Measurements from ENCODE around the gene HSPA9. TPM values are rescaled to one million over a fixed set of nuclear protein-coding genes. Genes with fewer than 3 reads are reported as not detected.

Gene HSPA9
- total RNA-seq, 1 experiment from 2014 or later = 1,057 TPM

- ChIA-PET CTCF (interaction anchor here (1.0 to 9.5 kb wide), 4 partner anchors 13 to 75 kb away, joined by 3 to 124 read pairs (median 3); no protein-coding TSS in a partner anchor), POLR2A (interaction anchor here (0.8 to 11.8 kb wide), 5 partner anchors 10 to 73 kb away, joined by 3 to 276 read pairs (median 6); partner anchors contain the start of gene EGR1)
- H3K27ac Mint-ChIP-seq (ENCODE audit: low read depth, unreplicated experiment) = peak overlapping the region; percentile 97
- H3K9me3 Mint-ChIP-seq (ENCODE audit: unreplicated experiment) = no peaks in the 10 kb centered on the region
- DNase-seq (ENCODE audit: unreplicated experiment) = no peak
- H3K36me3 Mint-ChIP-seq (ENCODE audit: insufficient read depth, unreplicated experiment) = peaks cover 59% of the 10 kb centered on the region
- H3K4me1 Mint-ChIP-seq (ENCODE audit: insufficient read depth, unreplicated experiment) = peaks cover 30% of the 10 kb centered on the region
- TF ChIP-seq CTCF (IDR thresholded peaks at IDR 0.05; ENCODE audit: unreplicated experiment) = no peak
- BruUV-seq (replicated peaks) = no TSS peak
- no peaks in the 10 kb centered on the region for H3K27me3 Mint-ChIP-seq (ENCODE audit: insufficient read depth, unreplicated experiment)
- H3K4me3 Mint-ChIP-seq (ENCODE audit: unreplicated experiment) = peak overlapping the region; percentile 79
- intact Hi-C loops (cut with micrococcal nuclease) = no loop called here
Measured at GRCh38 chr5:138538943-138539627, 36.1 kb downstream of the HSPA9 start.

GRCh38 chr5:138536665-138537315 lies 38.4 kb downstream of the HSPA9 start:
- no peaks in the 10 kb centered on the region for H3K27me3 Mint-ChIP-seq (ENCODE audit: insufficient read depth, unreplicated experiment)
- H3K9me3 Mint-ChIP-seq (ENCODE audit: unreplicated experiment) = no peaks in the 10 kb centered on the region
- H3K4me1 Mint-ChIP-seq (ENCODE audit: insufficient read depth, unreplicated experiment) = peaks cover 44% of the 10 kb centered on the region
- H3K27ac Mint-ChIP-seq (ENCODE audit: low read depth, unreplicated experiment) = peak overlapping the region; percentile 66
- peaks cover 72% of the 10 kb centered on the region for H3K36me3 Mint-ChIP-seq (ENCODE audit: insufficient read depth, unreplicated experiment)
- POLR2A ChIA-PET = interaction anchor here (0.7 to 11.8 kb wide), 7 partner anchors 8 to 72 kb away, joined by 3 to 256 read pairs (median 5); partner anchors contain the start of gene EGR1
- CTCF ChIA-PET = interaction anchor here (0.5 to 2.2 kb wide), 6 partner anchors 9 to 379 kb away, joined by 3 to 11 read pairs (median 3); no protein-coding TSS in a partner anchor
- intact Hi-C loops (cut with micrococcal nuclease) = no loop called here
- TF ChIP-seq CTCF (IDR thresholded peaks at IDR 0.05; ENCODE audit: unreplicated experiment) = peak; percentile 33
- no peak for DNase-seq (ENCODE audit: unreplicated experiment)
- H3K4me3 Mint-ChIP-seq (ENCODE audit: unreplicated experiment) = no peak overlapping the region
- BruUV-seq (replicated peaks) = no TSS peak

GRCh38 chr5:138536215-138536614 lies 39.0 kb downstream of the HSPA9 start:
- H3K4me1 Mint-ChIP-seq (ENCODE audit: insufficient read depth, unreplicated experiment) = peaks cover 48% of the 10 kb centered on the region
- peak overlapping the region; percentile 66 for H3K27ac Mint-ChIP-seq (ENCODE audit: low read depth, unreplicated experiment)
- DNase-seq (ENCODE audit: unreplicated experiment) = no peak
- POLR2A ChIA-PET = interaction anchor here (0.6 to 11.8 kb wide), 10 partner anchors 8 to 716 kb away, joined by 3 to 256 read pairs (median 4); partner anchors contain the start of gene EGR1
- no peaks in the 10 kb centered on the region for H3K27me3 Mint-ChIP-seq (ENCODE audit: insufficient read depth, unreplicated experiment)
- no peak for TF ChIP-seq CTCF (IDR thresholded peaks at IDR 0.05; ENCODE audit: unreplicated experiment)
- no peaks in the 10 kb centered on the region for H3K9me3 Mint-ChIP-seq (ENCODE audit: unreplicated experiment)
- CTCF ChIA-PET = interaction anchor here (0.8 to 12.8 kb wide), 8 partner anchors 9 to 357 kb away, joined by 3 to 166 read pairs (median 4); no protein-coding TSS in a partner anchor
- no TSS peak for BruUV-seq (replicated peaks)
- intact Hi-C loops (cut with micrococcal nuclease) = no loop called here
- peaks cover 77% of the 10 kb centered on the region for H3K36me3 Mint-ChIP-seq (ENCODE audit: insufficient read depth, unreplicated experiment)
- no peak overlapping the region for H3K4me3 Mint-ChIP-seq (ENCODE audit: unreplicated experiment)
